ENCODE results near the gene NRDC. TPM values are rescaled to one million over a fixed set of nuclear protein-coding genes. Genes with fewer than 3 reads are reported as not detected.

Gene NRDC
- total and polyA plus RNA-seq, 10 of the 15 experiments (the other 5 are each of a cell fraction or from before 2014, with no cell fraction given) = 50.1 to 134 (median 90.4) TPM

DNA sequence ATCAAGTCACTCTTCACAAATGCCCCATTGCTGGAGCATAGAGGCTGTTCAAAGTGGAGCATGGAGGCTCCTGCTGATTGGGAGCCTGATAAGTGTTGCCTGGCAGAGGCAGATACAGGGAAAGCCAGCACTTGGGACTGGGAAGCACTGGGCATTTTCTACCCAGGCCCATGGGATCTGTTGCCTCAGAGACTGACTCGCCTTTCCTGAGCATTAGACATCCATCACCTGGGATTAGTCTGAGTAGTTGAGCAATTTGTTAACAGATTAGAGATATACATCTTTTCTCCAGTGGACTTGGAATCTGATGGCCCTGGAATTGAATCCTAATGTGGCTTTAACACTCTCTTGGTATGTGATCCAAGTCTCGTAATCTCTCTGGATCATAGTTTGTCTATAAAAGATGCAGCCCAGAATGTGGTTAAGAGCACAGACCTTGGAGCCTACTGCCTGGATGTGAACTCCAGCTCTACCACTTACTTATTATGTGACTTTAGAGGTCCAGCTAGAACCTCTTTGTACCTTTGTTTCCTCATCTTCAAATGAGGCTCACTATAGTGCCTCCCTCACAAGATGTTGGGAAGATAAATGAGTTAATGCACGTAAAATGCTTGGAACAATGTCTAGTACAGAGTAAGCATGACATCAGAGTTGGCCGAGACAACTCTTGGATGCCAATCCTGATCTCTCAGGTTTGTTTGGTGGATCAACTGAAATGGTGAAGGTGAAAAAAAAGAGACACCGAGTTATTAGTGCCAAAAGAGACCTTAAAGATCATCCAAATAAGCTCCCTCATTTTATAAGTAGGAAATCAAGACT lies 38.3 kb upstream of the NRDC start (continued):
- TF ChIP-seq ZNF592 (IDR thresholded peaks at IDR 0.05) (no peak), POU2F2 (IDR thresholded peaks at IDR 0.05; ENCODE audit: borderline replicate concordance, low read depth, low read length) (no peak), SIN3A (IDR thresholded peaks at IDR 0.05; ENCODE audit: low read depth, low read length) (no peak), CHD4 (IDR thresholded peaks at IDR 0.05) (no peak), MTA3 (IDR thresholded peaks at IDR 0.05; ENCODE audit: borderline replicate concordance, low read length) (no peak), ETV6 (conservative IDR thresholded peaks at IDR 0.05 in 1 of 2, IDR thresholded peaks at IDR 0.05 in 1 of 2; ENCODE audit: borderline replicate concordance in 1 of 2, low read depth in 1 of 2) (no peak), ZNF207 (IDR thresholded peaks at IDR 0.05; ENCODE audit: borderline replicate concordance) (no peak)

GRCh38 chr1:51915951-51916350 lies 37.4 kb upstream of the NRDC start:
- no peak overlapping the region for H3K4me3 ChIP-seq
- in situ Hi-C loops (cut with MboI) = no loop called here
- H3K4me2 ChIP-seq (ENCODE audit: control insufficient read depth, insufficient read depth) = no peak overlapping the region
- no peak for ATAC-seq
- H2AFZ ChIP-seq (ENCODE audit: control insufficient read depth, low read depth, low read length) = no peak overlapping the region
- TF ChIP-seq FOS (IDR thresholded peaks at IDR 0.05; ENCODE audit: borderline replicate concordance, extremely low read depth, insufficient read length) (no peak), ATF7 (IDR thresholded peaks at IDR 0.05; ENCODE audit: low read depth) (no peak), POLR2AphosphoS5 (IDR thresholded peaks at IDR 0.05; ENCODE audit: low read length) (no peak), MYC (IDR thresholded peaks at IDR 0.05; ENCODE audit: insufficient read depth, insufficient read length, insufficient replicate concordance, low read length, severe bottlenecking) (no peak), NFIC (IDR thresholded peaks at IDR 0.05; ENCODE audit: low read depth, low read length) (no peak)
- TF ChIP-seq, protein P1, sequence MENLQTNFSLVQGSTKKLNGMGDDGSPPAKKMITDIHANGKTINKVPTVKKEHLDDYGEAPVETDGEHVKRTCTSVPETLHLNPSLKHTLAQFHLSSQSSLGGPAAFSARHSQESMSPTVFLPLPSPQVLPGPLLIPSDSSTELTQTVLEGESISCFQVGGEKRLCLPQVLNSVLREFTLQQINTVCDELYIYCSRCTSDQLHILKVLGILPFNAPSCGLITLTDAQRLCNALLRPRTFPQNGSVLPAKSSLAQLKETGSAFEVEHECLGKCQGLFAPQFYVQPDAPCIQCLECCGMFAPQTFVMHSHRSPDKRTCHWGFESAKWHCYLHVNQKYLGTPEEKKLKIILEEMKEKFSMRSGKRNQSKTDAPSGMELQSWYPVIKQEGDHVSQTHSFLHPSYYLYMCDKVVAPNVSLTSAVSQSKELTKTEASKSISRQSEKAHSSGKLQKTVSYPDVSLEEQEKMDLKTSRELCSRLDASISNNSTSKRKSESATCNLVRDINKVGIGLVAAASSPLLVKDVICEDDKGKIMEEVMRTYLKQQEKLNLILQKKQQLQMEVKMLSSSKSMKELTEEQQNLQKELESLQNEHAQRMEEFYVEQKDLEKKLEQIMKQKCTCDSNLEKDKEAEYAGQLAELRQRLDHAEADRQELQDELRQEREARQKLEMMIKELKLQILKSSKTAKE (IDR thresholded peaks at IDR 0.05; ENCODE audit: low read depth, poor library complexity, severe bottlenecking) = no peak
- no TSS peak for BruUV-seq (replicated peaks)
- ChIA-PET RAD21 (ENCODE audit: unreplicated experiment) (no interaction called here), SMC1A (ENCODE audit: uncharacterized antibody, unreplicated experiment) (interaction anchor here (1.0 to 1.2 kb wide), 3 partner anchors 8 to 93 kb away, joined by 3 read pairs; no protein-coding TSS in a partner anchor), CTCF (interaction anchor here (1.6 kb wide), 1 partner anchor 19 kb away, joined by 4 read pairs; no protein-coding TSS in a partner anchor), POLR2A (interaction anchor here (0.6 kb wide), 1 partner anchor 106 kb away, joined by 5 read pairs; no protein-coding TSS in a partner anchor)
- no peaks in the 10 kb centered on the region for H3K9me3 ChIP-seq (replicated peaks; ENCODE audit: control insufficient read depth, insufficient read depth, low read length)
- 34% methylated on average over 3 of the region's 3 CpGs for WGBS (ENCODE audit: insufficient coverage, insufficient replicate concordance, low lambda C conversion rate, missing lambda C conversion rate)
- H3K36me3 ChIP-seq (ENCODE audit: control insufficient read depth in 2 of 2, insufficient read depth in 2 of 2, low read length in 1 of 2) = no peaks in the 10 kb centered on the region
- no peaks in the 10 kb centered on the region for H4K20me1 ChIP-seq (ENCODE audit: control insufficient read depth, insufficient read depth)
- intact Hi-C loops (cut with micrococcal nuclease; ENCODE audit: unreplicated experiment) = no loop called here
- no peak overlapping the region for H3K9ac ChIP-seq (ENCODE audit: control insufficient read depth, insufficient read depth, low read length)
- no peak for FAIRE-seq
- no peak for DNase-seq (ENCODE audit: low read depth, low spot score)
- H3K27me3 ChIP-seq (replicated peaks in 1 of 2; ENCODE audit: control insufficient read depth in 2 of 2, insufficient read depth in 2 of 2, low read length in 1 of 2) = no peaks in the 10 kb centered on the region
- no peaks in the 10 kb centered on the region for H3K4me1 ChIP-seq (ENCODE audit: control insufficient read depth, insufficient read depth, low read length)
- H3K79me2 ChIP-seq (ENCODE audit: control insufficient read depth, insufficient read depth, low read length) = no peaks in the 10 kb centered on the region
- H3K27ac ChIP-seq (ENCODE audit: control insufficient read depth, insufficient read depth) = no peak overlapping the region

Measured in GM12878 (cell line).